Cardiac muscle cell (in vitro differentiated cells and primary cell): ENCODE results near the gene PPP1R3G. TPM values are rescaled to one million over a fixed set of nuclear protein-coding genes. Genes with fewer than 3 reads are reported as not detected.

ENCODE experiments used
- DNase-seq, 2 donors: peaks; one replicate each; pipeline versions ENCODE4 v3.0.0 to v3.0.0-alpha.2; 2010 to 2017; ENCODE audit warnings: low read depth in 1 of 2, low spot score in 1 of 2
- H3K27ac ChIP-seq: fragments of 200-600 bp; sonication (generic); 2 replicates; pipeline ENCODE4 v1.5.1; 2016
- H3K27me3 ChIP-seq: fragments of 200-600 bp; sonication (generic); 2 replicates; pipeline ENCODE4 v1.6.0; 2016; ENCODE audit warnings: control low read depth
- H3K36me3 ChIP-seq: fragments of 200-600 bp; sonication (generic); 2 replicates; pipeline ENCODE4 v1.5.1; 2016; ENCODE audit warnings: control low read depth
- H3K4me1 ChIP-seq: fragments of 200-600 bp; sonication (generic); 2 replicates; pipeline ENCODE4 v1.8.1; 2017; ENCODE audit warnings: low read depth, mild to moderate bottlenecking, mixed run types
- H3K4me3 ChIP-seq: fragments of 200-600 bp; sonication (generic); 2 replicates; pipeline ENCODE4 v1.5.1; 2016; ENCODE audit warnings: mild to moderate bottlenecking
- H3K9me3 ChIP-seq: fragments of 200-600 bp; sonication (generic); 2 replicates; pipeline ENCODE4 v1.5.1; 2017; ENCODE audit warnings: low read depth, mild to moderate bottlenecking, control low read depth
- CTCF ChIP-seq: IDR thresholded peaks from 2 replicates; pipeline ENCODE4 v1.5.1; 2012; ENCODE audit warnings: low read depth, mild to moderate bottlenecking, low read length
- polyA plus RNA-seq: library from polyadenylated mRNA; unstranded; fragments of >200 nt; fragmentation: Nextera tagmentation; extraction: Ambion mirVana; gene quantifications from 2 replicates; pipeline ENCODE4 v1.2.1, GENCODE V29; 2016
- total RNA-seq: library from RNA; depleted of rRNA; stranded (reverse); fragments of >200 nt; gene quantifications from 2 replicates; pipeline ENCODE4 v1.2.3, GENCODE V29; 2016

The PPP1R3G gene
- total and polyA plus RNA-seq, 2 experiments from 2014 or later: 2.6 to 7.6 TPM

GRCh38 chr6:5080574-5080973, 4.6 kb upstream of the PPP1R3G start:
- no peaks in the 10 kb centered on the region for H3K36me3 ChIP-seq
- no peak for TF ChIP-seq CTCF
- H3K4me3 ChIP-seq: no peak overlapping the region
- H3K4me1 ChIP-seq: no peaks in the 10 kb centered on the region
- H3K9me3 ChIP-seq: no peaks in the 10 kb centered on the region
- H3K27me3 ChIP-seq: peaks cover 28% of the 10 kb centered on the region
- no peak overlapping the region for H3K27ac ChIP-seq
- no peak for DNase-seq

GRCh38 chr6:5081182-5081581, 4.0 kb upstream of the PPP1R3G start:
- no peak overlapping the region for H3K4me3 ChIP-seq
- TF ChIP-seq CTCF: no peak
- no peaks in the 10 kb centered on the region for H3K4me1 ChIP-seq
- no peak overlapping the region for H3K27ac ChIP-seq
- H3K9me3 ChIP-seq: no peaks in the 10 kb centered on the region
- H3K27me3 ChIP-seq: peaks cover 34% of the 10 kb centered on the region
- DNase-seq: no peak
- no peaks in the 10 kb centered on the region for H3K36me3 ChIP-seq

GRCh38 chr6:5081955-5082354, 3.2 kb upstream of the PPP1R3G start:
- Histone ChIP-seq H3K4me3 (no peak overlapping the region), H3K9me3 (no peaks in the 10 kb centered on the region), H3K27ac (no peak overlapping the region), H3K4me1 (no peaks in the 10 kb centered on the region), H3K27me3 (peaks cover 42% of the 10 kb centered on the region), H3K36me3 (no peaks in the 10 kb centered on the region)
- TF ChIP-seq CTCF: no peak
- DNase-seq: no peak

GRCh38 chr6:5082487-5083306, 2.4 kb upstream of the PPP1R3G start:
- DNase-seq: peak in 1 of 2 donors; percentile 61
- Histone ChIP-seq H3K9me3 (no peaks in the 10 kb centered on the region), H3K27ac (no peak overlapping the region), H3K27me3 (peaks cover 49% of the 10 kb centered on the region), H3K4me3 (no peak overlapping the region), H3K4me1 (no peaks in the 10 kb centered on the region), H3K36me3 (no peaks in the 10 kb centered on the region)
- no peak for TF ChIP-seq CTCF

GRCh38 chr6:5083307-5083583, 1.9 kb upstream of the PPP1R3G start:
- peaks cover 51% of the 10 kb centered on the region for H3K27me3 ChIP-seq
- TF ChIP-seq CTCF: no peak
- no peaks in the 10 kb centered on the region for H3K9me3 ChIP-seq
- DNase-seq: no peak
- no peak overlapping the region for H3K4me3 ChIP-seq
- no peaks in the 10 kb centered on the region for H3K36me3 ChIP-seq
- H3K4me1 ChIP-seq: no peaks in the 10 kb centered on the region
- no peak overlapping the region for H3K27ac ChIP-seq
